Measurements from ENCODE around the gene CD300LD. TPM values are rescaled to one million over a fixed set of nuclear protein-coding genes. Genes with fewer than 3 reads are reported as not detected.

The CD300LD gene
- total RNA-seq, 1 donor from 2014 or later, result not detected

- DNase-seq, result no peak
Observed at GRCh38 chr17:74543891-74544760, 48.0 kb downstream of the CD300LD start.

DNA sequence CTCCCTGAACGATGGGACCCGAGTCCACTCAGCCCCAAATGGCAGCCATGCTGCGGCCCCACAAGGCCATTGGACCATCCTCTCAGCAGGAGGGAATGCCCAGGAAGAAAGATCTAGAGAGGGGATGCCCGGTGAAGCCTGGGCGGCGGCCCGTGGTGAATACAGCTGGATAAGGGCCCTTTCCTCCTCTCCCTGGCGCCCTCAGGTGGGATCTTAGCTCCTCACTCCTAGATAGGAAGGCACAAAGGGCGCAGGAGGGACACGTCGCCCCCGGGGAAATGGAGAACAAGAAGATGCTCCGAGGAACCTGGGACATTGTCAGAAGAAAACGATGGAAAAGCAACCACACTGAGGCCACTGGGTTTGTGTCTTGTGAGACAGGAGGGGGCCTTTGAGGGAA lies 48.7 kb downstream of the CD300LD start:
- no peak for DNase-seq

DNA sequence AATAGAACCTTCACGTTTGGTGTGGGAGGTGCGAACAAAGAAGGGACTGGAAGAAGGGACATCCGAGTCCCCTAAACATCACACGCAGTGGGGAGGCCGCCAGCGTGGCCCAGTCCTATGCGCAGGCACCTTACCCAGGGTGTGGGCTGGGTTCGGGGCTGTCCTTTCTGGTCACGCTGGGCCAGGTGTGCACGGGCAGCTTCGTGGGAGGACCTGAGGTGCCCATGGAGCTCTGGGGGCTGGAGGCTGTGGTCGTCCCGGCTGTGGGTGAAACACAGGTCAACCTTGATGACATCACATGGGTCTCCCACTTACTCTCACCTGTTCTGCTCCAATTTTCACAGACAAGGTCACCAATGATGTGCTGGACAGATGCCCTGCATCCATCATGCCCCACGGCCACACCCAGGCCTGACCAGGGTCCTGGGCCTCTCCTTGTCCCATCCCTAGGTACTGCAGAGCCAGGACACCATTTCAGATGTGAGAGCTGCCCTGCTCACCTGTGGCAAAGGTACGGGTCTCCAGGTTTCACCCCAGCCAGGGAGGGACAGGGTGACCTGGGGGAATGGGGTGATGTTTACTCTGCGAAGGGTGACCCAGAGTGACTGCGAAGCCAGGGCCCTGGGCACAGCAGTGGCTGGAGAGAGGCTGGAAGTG lies 49.2 kb downstream of the CD300LD start:
- DNase-seq, result no peak

GRCh38 chr17:74542166-74542565 lies 49.9 kb downstream of the CD300LD start:
- no peak for DNase-seq

GRCh38 chr17:74541176-74542111 lies 50.6 kb downstream of the CD300LD start:
- DNase-seq, result no peak

GRCh38 chr17:74539281-74539820 lies 52.7 kb downstream of the CD300LD start:
- DNase-seq, result no peak

- DNase-seq, result no peak
Observed at GRCh38 chr17:74536890-74537289, 55.2 kb downstream of the CD300LD start.

- DNase-seq, result no peak
Observed at GRCh38 chr17:74532115-74532514, 60.0 kb downstream of the CD300LD start.

- no peak for DNase-seq
Observed at GRCh38 chr17:74531231-74531761, 60.8 kb downstream of the CD300LD start, which contains the start of gene CD300LB. TSS of gene CD300LB (minus strand) at chr17:74531475. CDS start at chr17:74531350, 125 bp downstream.

- no peak for DNase-seq
Observed at GRCh38 chr17:74530831-74531150, 61.3 kb downstream of the CD300LD start.

Other genes with a start within 250 kb of the CD300LD start
- gene BTBD17, start 230.4 kb downstream of the CD300LD start, total RNA-seq, result 0.72 TPM
- gene GPR142, start 224.8 kb downstream of the CD300LD start, total RNA-seq, result not detected
- 66.4 TPM for gene GPRC5C, start 160.2 kb downstream of the CD300LD start, total RNA-seq
- gene CD300A, start 125.6 kb downstream of the CD300LD start, total RNA-seq, result 3.0 TPM
- gene CD300LB, start 60.8 kb downstream of the CD300LD start, total RNA-seq, result 0.31 TPM
- not detected for gene CD300C, start 46.2 kb downstream of the CD300LD start, total RNA-seq
- not detected for gene CD300H, start 24.8 kb downstream of the CD300LD start, total RNA-seq
- not detected for gene CD300E, start 31.5 kb upstream of the CD300LD start, total RNA-seq
- gene CD300LF, start 120.6 kb upstream of the CD300LD start, total RNA-seq, result 3.3 TPM
- gene RAB37, start 145.0 kb upstream of the CD300LD start, total RNA-seq, result 1.9 TPM
- 50.5 TPM for gene NHERF1, start 156.3 kb upstream of the CD300LD start, total RNA-seq
- 30.2 TPM for gene NAT9, start 184.1 kb upstream of the CD300LD start, total RNA-seq